Common myeloid progenitor, CD34-positive (primary cell): ENCODE measurements around the gene CASP9.
"Not testable (repeated sequence)": the region's sequence is repeated elsewhere in the genome, so short reads cannot be mapped to it uniquely, and the experiment has no call there.

ENCODE experiments used
- CTCF ChIA-PET: fragments of 350-600 bp; sonication (Branson Sonifier 250); formaldehyde crosslinking; loops from one replicate; lab custom pipeline; 2021; ENCODE audit warnings: antibody characterized with exemption; lab: Charles Lee
- POLR2A ChIA-PET: fragments of 350-600 bp; sonication (Branson Sonifier 250); formaldehyde crosslinking; loops from one replicate; lab custom pipeline; 2021; ENCODE audit warnings: antibody characterized with exemption; lab: Charles Lee
- DNase-seq, 3 donors: peaks; one replicate each; pipeline versions ENCODE4 v3.0.0 to v3.0.0-alpha.2; 2013
- H3K27ac ChIP-seq, 2 experiments: 1 replicate in 1 of 2; 2 replicates in 1 of 2; pipeline ENCODE4 v1.7.0; 2013; ENCODE audit warnings: inconsistent platforms in 2 of 2, low read length in 2 of 2, mild to moderate bottlenecking in 2 of 2, low read depth in 1 of 2, moderate library complexity in 1 of 2; ENCODE audit not compliant: severe bottlenecking in 2 of 2, insufficient read depth in 1 of 2, poor library complexity in 1 of 2
- H3K27me3 ChIP-seq, 5 experiments: replicated peaks in 2 of 5; 1 replicate in 3 of 5; 2 replicates in 2 of 5; pipeline versions ENCODE4 v1.6.1 to v1.7.0; 2013; ENCODE audit warnings: low read length in 4 of 5, mild to moderate bottlenecking in 2 of 5, moderate library complexity in 2 of 5, inconsistent platforms in 1 of 5; ENCODE audit not compliant: insufficient read depth in 5 of 5, control insufficient read depth in 4 of 5
- H3K36me3 ChIP-seq, 4 experiments: 1 replicate in 2 of 4; 2 replicates in 2 of 4; pipeline versions ENCODE4 v1.6.1 to v1.7.0; 2013; ENCODE audit warnings: low read length in 3 of 4, control low read depth in 1 of 4, mild to moderate bottlenecking in 1 of 4; ENCODE audit not compliant: control insufficient read depth in 4 of 4, insufficient read depth in 4 of 4
- H3K4me1 ChIP-seq, 4 experiments: 1 replicate in 3 of 4; 2 replicates in 1 of 4; pipeline versions ENCODE4 v1.6.1 to v1.7.1; 2013; ENCODE audit warnings: low read length in 3 of 4, mild to moderate bottlenecking in 3 of 4, control low read depth in 1 of 4, inconsistent platforms in 1 of 4, moderate library complexity in 1 of 4; ENCODE audit not compliant: control insufficient read depth in 4 of 4, insufficient read depth in 4 of 4; ENCODE audit errors: control extremely low read depth in 1 of 4
- H3K4me3 ChIP-seq, 7 experiments: 1 replicate in 4 of 7; 2 replicates in 3 of 7; pipeline versions ENCODE4 v1.5.1 to v1.7.0; 2013; ENCODE audit warnings: mild to moderate bottlenecking in 7 of 7, low read length in 6 of 7, moderate library complexity in 6 of 7, inconsistent platforms in 2 of 7, low read depth in 2 of 7, control low read depth in 1 of 7; ENCODE audit not compliant: insufficient read depth in 4 of 7, control insufficient read depth in 1 of 7; ENCODE audit errors: extremely low read depth in 1 of 7
- H3K9me3 ChIP-seq, 5 experiments: 1 replicate in 4 of 5; 2 replicates in 1 of 5; pipeline versions ENCODE4 v1.6.1 to v1.7.1; 2013; ENCODE audit warnings: low read length in 4 of 5, mild to moderate bottlenecking in 2 of 5, inconsistent platforms in 1 of 5, low read depth in 1 of 5, moderate library complexity in 1 of 5; ENCODE audit not compliant: control insufficient read depth in 4 of 5, insufficient read depth in 2 of 5; ENCODE audit errors: control extremely low read depth in 1 of 5
- WGBS: methylation state at CpG from one replicate; pipeline ENCODE4 v1.1.5; 2013; ENCODE audit not compliant: insufficient coverage; 5-methylcytosine and 5-hydroxymethylcytosine counted together

CASP9 gene

DNA sequence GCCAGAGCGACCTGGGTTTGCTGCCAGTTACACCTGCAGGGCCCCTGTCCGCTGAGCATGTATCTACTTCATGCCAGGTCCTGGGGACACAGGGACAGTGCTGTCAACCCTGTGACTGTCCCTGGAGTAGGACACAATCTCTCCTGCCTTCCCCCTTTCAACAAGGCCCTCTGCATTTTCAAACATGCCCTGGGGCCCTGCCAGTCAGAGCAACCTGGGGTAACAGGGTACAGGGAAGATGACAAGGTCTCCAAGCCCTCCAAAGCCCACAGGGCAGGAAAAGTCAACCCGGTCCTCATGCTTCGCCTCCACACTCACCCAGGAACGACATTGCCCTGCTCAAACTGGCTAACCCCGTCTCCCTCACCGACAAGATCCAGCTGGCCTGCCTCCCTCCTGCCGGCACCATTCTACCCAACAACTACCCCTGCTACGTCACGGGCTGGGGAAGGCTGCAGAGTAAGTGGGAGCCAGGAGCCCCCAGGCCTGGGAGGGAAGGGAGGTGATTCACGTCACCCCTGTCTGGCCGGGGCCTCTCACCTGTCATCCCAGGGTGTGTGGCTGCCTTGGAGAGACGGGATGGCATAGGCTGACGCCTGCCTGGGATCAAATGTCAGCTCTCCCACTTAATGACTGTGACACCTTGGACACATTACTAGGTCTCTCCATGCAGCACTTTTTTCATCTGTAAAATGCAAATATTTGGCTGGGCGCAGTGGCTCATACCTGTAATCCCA lies 60.8 kb downstream of the CASP9 start:
- DNase-seq, POLR2A ChIA-PET, H3K27me3 ChIP-seq, H3K27ac ChIP-seq, H3K9me3 ChIP-seq, H3K36me3 ChIP-seq, H3K4me3 ChIP-seq, CTCF ChIA-PET, H3K4me1 ChIP-seq: not testable (repeated sequence)
- WGBS = 97% methylated on average over 5 of the region's 15 CpGs

DNA sequence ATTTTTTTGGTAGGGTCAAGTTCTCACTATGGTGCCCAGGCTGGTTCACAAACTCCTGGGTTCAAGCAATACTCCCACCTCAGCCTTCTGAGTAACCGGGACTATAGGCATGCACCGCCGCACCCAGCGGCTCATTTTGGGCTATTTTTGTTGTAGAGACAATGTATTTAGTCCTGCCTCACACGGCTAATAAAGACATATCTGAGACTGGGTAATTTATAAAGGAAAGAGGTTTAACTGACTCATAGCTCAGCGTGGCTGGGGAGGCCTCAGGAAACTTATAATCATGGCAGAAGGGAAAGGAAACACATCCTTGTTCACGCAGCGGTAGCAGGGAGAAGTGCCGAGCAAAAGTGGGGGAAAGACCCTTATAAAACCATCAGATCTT lies 63.3 kb downstream of the CASP9 start:
- no peaks in the 10 kb centered on the region for H3K9me3 ChIP-seq
- 90% methylated on average over 3 of the region's 9 CpGs for WGBS
- ChIA-PET POLR2A (interaction anchor here (0.7 kb wide), 1 partner anchor 21 kb away, joined by 5 read pairs; no protein-coding TSS in a partner anchor), CTCF (no interaction called here)
- H3K27ac ChIP-seq = no peak overlapping the region
- no peak overlapping the region for H3K4me3 ChIP-seq
- H3K4me1 ChIP-seq = no peaks in the 10 kb centered on the region
- no peaks in the 10 kb centered on the region for H3K27me3 ChIP-seq
- H3K36me3 ChIP-seq = no peaks in the 10 kb centered on the region
- DNase-seq = no peak

DNA sequence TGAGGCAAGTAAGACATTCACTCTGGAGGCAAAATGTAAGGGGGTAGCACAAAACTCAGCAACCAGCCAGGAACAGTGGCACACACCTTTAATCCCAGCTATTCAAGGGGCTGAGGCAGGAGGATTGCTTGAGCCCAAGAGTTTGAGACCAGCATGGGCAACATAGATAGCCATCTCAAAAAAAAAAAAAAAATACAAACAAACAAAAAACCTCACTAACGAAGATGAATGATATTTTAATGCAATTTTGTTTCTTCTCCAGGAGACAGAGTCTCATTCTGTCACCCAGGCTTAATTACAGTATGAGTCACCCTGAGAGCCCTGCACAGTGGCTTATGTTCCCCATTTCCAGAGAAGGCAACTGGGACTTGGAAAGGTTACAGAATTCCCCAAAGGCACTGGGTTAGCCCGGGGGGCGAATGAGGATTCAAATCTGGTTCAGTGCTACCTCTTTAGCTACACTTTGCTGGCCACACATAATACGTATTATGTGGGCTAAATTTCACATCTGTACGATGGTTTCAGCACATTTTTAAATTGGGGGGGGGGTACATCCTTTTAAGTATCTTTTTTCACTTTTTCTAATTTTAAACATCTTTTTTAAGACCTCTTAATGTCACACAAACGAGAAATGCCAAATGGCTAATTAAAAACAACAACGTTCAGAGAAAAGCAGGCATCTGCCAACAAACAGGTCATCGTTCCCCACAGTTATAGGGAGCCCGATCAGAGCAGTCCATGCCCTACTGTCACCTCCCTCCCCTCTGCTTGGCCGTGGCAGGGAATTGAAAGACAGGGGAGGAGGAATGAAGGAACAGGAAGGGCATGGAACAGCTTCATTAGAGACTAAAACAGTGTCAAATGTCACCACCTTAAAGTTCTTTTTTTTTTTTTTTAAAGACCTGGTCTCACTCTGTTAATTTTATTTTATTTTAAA lies 64.0 kb downstream of the CASP9 start:
- no peak overlapping the region for H3K27ac ChIP-seq
- no peaks in the 10 kb centered on the region for H3K27me3 ChIP-seq
- H3K4me1 ChIP-seq = no peaks in the 10 kb centered on the region
- POLR2A ChIA-PET = interaction anchor here (0.7 kb wide), 1 partner anchor 21 kb away, joined by 5 read pairs; no protein-coding TSS in a partner anchor
- WGBS = 91% methylated on average over 7 of the region's 10 CpGs
- H3K9me3 ChIP-seq = no peaks in the 10 kb centered on the region
- no peak overlapping the region for H3K4me3 ChIP-seq
- no peaks in the 10 kb centered on the region for H3K36me3 ChIP-seq
- no peak for DNase-seq
- CTCF ChIA-PET = no interaction called here

DNA sequence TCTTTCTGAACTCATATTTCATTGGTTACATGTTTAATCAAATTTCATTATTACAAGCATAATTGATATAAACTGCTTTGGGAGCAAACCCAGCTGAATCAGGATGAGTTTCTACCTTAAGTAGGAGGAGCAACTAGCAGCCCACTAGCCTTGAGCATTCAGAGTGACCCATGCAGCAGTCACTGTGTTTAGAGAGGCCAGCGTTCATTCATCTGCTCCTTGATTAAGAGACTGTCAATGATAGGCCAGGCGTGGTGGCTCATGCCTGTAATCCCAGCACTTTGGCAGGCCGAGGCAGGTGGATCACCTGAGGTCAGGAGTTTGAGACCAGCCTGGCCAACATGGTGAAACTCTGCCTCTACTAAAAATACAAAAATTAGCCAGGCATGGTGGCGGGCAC lies 65.6 kb downstream of the CASP9 start:
- DNase-seq, CTCF ChIA-PET, POLR2A ChIA-PET, H3K36me3 ChIP-seq, H3K27me3 ChIP-seq, H3K27ac ChIP-seq, H3K9me3 ChIP-seq, H3K4me3 ChIP-seq, H3K4me1 ChIP-seq: not testable (repeated sequence)
- 90% methylated on average over 3 of the region's 4 CpGs for WGBS

DNA sequence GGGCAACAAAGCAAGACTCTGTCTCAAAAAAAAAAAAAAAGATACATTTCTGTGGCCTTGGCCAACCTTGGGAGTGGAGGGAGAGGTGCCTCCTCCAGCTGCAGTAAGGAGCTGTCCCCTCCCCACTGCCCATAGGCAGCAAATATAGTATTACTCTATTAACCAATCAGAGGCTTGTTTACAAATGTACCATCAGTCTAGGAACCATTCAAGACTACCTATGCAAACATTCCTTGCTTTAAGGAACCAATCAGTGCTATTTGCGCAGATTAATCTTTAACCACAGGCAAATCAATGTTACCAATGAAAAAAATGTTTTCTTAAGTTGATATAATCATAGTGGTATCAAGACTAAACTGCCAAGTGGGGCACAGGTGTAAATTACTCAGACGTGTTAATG lies 66.4 kb downstream of the CASP9 start:
- H3K4me1 ChIP-seq = no peaks in the 10 kb centered on the region
- ChIA-PET CTCF (no interaction called here), POLR2A (interaction anchor here (0.7 kb wide), 1 partner anchor 13 kb away, joined by 5 read pairs; no protein-coding TSS in a partner anchor)
- no peak overlapping the region for H3K4me3 ChIP-seq
- no peaks in the 10 kb centered on the region for H3K9me3 ChIP-seq
- H3K36me3 ChIP-seq = no peaks in the 10 kb centered on the region
- H3K27ac ChIP-seq = no peak overlapping the region
- H3K27me3 ChIP-seq = no peaks in the 10 kb centered on the region
- WGBS = no CpG with 5 or more reads among the region's 2 CpGs
- DNase-seq = no peak

DNA sequence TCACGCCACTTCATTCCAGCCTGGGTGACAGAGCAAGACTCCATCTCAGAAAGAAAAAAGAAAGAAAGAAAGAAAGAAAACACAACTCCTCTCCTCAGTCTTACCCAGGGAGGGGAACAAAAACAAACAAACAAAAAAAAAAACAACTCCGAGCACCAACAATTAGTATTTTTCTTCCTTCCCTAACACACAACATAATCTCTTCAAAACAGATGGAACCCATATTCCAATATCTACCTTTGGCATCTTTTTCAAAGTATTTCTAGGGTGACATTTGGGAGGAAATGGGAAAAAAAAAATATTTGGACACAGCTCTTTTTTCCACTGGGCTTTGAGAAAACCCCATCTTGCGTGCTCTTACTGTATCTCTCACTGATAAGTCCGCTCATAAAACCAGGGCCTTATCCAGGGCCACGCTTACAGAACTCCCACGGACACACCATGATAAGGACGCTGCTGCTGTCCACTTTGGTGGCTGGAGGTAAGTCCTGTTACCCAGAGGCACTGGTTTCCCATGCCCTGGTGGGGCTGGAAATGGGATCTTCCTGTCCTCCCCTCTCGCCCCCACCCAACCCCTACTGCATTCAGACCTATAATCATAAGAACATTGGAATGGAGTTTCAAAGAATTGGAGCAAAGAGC lies 67.6 kb downstream of the CASP9 start, which contains the start of gene CELA2A:
Gene CELA2A, plus strand, starts transcription at position 420 of the 642 bp plus-strand sequence. Its CDS starts 22 bp downstream, at position 442.
- DNase-seq = no peak
- Histone ChIP-seq H3K27me3 (no peaks in the 10 kb centered on the region), H3K4me1 (no peaks in the 10 kb centered on the region), H3K27ac (no peak within 1 kb of the TSS), H3K36me3 (no peaks in the 10 kb centered on the region), H3K4me3 (no peak within 1 kb of the TSS), H3K9me3 (no peaks in the 10 kb centered on the region)
- ChIA-PET CTCF (no interaction called here), POLR2A (no interaction called here)
- 100% methylated on average over 6 of the region's 8 CpGs for WGBS
